ENCODE results near the gene RGS17.
"Not testable (repeated sequence)": the region's sequence is repeated elsewhere in the genome, so short reads cannot be mapped to it uniquely, and the experiment has no call there.

The RGS17 gene, protein sequence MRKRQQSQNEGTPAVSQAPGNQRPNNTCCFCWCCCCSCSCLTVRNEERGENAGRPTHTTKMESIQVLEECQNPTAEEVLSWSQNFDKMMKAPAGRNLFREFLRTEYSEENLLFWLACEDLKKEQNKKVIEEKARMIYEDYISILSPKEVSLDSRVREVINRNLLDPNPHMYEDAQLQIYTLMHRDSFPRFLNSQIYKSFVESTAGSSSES

DNA sequence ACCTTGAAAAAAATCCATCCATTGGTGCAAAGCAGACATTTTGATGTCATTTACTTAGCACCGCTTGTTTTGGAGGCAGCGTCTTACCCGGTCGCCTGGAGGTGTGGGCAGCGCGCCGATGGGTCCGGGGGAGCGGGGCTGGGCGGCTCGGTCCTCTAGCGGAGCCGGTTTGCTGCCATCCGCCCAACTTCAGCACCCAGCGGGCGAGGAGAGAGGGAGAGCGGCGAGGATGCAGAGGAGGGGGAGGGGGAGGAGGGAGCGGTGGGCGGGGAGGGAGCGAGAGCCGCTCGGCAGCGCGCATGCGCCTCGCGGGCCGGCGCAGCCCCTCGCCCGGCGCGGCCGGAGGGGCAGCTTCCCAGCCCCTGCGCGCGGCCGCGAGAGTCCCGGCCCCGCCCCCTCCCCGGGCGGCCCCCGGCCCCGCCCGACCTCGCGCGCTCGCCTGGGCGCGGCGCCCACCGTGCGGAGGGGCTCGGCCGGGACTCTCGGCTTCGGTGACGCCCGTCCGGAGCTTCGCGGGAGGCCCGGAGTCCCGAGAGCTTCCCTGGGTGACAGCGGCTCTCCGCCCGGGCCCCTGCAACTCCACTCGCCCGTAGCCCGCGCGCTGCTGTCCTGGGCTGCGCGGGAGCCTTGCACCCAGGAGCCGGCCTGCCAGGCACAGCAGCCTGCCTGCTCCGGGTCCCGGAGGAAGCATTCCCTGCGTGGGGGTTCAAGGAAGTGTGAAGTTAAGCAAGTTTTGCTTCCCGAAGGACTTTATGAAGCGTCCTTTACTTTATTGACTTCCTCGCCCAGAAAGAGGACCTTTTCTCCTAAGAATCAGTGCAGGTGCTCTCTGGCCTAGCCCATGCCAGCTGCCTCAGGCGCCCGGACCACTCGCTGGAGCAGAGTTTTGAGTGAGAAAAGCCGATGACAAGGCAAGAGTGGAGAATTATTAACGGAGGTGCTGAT lies at the start of gene RGS17:
Gene RGS17 (minus strand): TSS at position 246 of the 945 bp plus-strand sequence. CDS start 87,264 bp downstream, outside the sequence.
- peak; percentile 24 to 30 for DNase-seq

DNA sequence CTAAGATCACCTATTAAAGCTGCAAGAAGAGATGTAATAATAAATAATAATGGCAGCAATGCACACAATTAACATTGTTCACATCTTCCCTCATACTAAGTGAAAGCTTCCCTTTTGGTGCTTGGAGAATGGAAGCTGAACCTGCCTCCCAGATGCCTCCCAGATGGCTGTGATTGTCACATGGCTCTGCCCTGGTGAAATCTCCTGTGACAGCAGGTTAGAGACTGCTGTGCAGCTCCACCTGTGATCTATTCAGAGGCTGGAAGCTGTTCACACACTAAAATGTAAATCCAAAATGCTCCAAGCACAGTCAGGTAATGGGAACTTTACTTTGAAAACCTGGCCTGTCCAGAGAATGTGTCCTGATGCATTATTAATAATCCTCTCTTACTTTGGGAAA lies 41.7 kb upstream of the RGS17 start:
- DNase-seq, result no peak

DNA sequence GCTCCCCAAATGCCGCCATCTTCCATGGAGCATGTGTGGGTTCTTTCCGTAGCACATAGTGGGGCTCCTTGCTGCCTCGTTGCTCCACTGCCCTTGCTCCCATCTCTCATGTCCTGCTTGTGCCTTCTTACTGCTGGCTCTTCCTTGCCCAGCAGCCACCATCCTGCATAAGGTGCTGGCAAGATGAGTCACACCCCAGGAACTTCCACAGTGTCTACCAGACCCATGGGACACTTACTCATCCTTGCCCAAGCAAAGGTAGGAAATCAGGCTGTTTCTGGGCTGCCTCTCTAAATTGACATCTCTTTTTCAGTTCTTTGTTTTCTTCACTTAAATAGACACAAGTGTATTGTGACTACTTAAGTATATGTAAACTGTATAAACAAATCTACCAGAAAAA lies 39.4 kb upstream of the RGS17 start:
- no peak for DNase-seq

DNA sequence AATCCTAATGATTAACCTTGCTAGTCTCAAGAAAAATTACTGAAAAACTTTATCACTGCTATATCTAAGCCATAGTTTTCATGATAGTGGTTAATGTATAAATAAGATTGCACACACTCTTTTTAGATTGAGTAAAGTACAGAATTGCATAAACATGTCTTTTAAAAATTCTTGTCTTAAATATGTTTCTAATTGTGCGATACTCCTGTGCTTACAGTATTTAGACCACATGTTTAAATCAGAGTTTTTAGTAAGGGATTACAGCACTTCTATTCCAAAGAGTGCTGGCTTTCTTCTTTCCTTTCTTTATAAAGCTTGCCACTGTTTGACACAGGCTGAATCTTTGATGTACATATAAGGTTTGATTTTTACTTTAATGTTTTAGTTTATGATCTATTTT lies 36.8 kb upstream of the RGS17 start:
- no peak for DNase-seq

DNA sequence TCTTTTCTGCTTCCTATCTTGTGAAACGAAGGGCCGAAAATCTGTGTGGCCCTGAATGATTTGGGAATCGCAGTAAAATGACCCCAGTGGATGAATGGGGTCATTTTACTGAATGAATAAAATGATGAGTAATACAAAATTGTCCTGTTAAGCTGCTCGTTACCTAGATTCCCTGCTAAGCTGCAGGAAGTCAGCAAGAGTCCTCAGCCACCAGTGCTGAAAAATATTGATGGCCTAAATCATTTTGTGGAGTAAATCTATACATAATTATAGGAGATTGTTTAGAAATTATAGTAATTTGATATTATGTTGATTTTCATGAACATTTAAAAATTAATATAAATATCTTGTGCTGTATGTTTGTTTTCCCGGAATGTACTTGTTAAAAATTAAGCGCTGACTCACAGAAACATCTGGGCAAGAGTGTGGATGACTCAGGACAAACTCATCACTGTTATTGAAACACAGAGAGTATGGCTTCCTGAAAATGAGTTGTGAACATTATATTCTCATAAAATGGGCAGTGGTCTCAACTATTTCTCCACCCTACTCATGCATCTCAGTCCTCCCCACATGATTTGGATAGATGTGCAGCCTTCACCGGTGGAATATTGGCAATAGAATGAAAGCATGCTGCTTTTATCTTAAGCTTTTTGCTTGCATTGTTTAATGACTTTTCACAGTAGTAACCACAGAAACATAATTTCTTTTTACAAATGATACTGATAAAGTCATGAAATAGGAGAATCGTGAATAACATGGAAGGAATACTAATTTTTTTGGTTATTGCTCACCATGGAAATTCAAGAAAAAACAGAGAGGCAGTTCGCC lies 36.2 kb upstream of the RGS17 start:
- DNase-seq, result no peak

DNA sequence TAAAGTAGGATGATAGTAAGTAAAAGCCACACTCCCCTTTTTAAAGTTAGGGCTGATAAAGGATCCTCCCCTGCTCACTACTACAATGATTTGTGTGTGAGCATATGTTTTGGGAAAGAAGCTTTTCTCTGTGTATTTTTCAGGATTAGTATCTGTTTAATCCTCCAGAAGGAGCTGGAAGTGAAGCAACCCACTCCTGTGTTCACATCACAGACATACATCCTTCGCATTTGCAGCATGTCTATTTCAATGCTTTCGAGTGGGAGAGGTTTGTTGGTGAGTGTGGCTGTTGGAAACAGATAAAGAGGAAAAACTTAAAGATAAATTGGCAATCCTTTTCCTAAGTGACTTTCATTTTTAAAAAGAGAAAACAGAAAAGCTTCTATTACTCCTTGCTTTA lies 31.6 kb upstream of the RGS17 start:
- DNase-seq, result no peak

DNA sequence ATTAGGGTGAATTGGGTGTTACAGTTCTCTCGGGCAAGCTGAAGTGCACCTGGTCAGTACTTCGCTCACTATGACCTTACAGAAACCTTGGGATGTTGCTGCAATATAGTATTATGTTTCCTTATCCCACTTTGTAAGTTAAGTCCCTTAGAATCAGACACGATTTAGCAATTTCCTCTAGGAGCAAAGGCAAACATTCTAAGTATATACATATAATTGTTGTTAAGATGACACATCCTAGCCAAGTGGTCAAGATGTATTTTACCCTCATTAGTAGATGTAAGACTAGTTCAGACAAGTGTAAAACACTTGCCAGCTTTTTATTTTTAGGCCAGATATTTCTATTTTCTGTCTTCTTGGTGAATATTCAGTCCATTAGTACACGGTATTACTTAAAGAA lies 31.1 kb upstream of the RGS17 start:
- DNase-seq, result no peak

DNA sequence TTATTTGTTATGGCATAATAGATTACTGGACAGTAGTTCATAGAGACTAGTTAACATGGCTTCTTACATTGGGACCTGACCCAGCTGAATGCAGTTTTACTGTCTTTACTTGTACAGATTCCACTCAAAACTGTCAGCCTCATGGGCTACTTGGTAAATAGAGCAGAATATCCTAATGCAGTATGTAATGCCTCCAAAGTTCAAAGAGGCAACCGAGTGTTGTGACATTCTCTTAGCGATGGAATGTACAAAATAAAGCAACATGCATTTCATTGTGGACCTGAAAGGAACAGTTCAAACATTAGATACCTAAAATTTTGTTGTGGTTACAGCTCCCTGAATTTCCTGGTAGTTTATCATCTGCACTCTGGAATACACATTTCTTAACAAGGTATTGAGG lies 29.1 kb upstream of the RGS17 start:
- no peak for DNase-seq

DNA sequence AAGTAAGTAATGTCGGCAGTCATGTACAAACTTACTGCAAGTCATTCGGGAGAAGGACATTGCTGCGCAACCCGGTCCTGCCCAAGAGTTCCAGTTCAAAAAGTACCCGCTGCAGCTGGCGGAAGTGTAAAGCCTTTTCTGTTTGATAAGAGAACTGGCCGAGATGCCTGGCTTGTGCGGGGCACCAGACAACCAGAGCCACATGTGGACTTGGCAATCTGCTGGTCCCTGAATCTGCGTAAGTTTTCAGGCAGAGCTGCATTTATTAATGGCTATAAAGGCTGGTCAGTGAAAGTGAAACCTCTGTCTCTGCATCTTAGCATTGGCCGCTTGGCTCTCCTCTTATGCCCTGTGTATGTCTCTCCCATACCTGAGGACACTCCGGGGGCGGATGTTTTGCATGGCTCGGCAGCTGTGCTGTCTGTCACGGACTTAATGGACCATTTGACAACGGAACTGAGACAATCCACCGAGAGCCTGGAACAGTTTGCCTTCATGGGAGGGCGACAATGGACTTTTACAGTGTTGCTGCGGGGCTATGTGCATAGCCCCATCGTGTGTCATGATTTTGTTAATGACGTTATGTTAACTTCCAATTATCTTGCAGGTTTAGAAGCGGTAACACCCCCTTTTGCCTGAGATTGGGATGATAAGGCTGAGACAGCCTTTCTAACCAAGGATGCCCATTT lies 19.8 kb upstream of the RGS17 start:
- DNase-seq, result no peak

DNA sequence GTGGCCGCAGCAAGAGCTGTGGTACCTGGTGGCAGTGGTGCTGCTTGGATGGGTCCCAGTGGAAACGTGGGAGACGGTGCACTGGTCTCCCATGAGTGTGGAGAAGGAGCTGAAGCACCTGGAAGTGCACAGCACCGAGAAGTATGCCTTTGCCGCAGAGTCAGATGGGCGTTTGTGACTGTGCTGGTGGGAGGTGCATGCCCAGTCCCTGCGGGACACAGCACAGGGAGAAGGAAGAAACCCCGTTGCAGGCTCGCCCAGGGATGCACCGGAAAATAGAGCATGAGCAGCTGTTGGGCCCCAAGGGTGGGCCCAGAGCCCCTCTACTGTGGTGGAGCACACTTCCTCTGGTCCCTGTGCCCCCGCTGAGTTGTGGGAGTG lies 19.3 kb upstream of the RGS17 start:
- no peak for DNase-seq

DNA sequence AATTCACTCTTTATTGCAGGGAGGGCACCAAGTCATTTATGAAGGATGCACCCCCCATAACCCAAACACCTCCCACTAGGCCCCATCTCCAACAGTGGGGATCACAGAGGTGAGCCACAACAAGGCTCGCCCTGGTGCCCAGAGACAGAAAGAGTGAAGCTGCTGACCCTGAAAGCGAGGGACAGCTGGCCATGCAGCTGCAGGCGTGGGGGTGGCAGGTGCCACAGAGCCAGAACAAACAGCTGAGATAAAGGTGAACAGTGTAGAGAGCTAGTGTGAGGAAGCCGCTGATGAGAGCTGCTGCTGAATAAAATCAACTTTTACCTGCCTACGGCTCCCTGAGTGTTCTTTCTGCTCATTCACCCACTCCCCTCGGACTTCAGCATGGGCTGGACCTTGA lies 18.8 kb upstream of the RGS17 start:
- no peak for DNase-seq

DNA sequence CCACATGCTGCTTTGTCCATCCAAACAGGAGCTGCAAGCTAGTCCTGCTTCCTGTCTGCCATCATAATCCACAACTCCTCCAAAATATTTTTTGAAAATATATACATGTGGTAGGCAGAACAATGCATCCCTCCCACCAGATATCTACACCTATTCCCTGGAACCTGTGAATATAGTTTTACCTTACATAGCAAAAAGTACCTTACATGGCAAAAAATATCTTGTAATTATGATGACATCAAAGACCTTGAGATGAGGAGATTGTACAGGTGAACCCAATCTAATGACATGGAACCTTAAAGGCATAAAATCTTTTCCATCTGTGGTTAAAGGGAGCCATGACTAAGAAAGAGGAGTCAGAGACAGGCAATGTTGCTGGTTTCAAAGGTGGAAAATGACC lies 15.3 kb upstream of the RGS17 start:
- DNase-seq, result no peak

DNA sequence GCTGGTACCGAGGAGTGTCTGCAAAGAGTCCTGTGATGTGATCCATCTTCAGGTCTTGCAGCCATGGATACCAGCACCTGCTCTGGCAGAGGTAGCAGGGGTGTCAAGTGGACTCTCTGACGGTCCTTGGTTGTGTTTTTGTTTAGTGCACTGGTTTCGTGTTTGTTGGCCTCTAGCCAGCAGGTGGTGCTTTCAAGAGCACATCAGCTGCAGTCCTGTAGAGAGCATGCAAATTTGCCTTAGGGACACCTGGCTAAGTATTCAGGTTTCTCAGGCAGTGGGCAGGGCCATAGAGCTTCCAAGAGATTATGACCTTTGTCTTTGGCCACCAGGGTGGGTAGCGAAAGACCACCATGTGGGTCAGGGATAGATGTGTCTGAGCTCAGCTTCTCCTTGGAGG lies 14.5 kb upstream of the RGS17 start:
- DNase-seq, result no peak

DNA sequence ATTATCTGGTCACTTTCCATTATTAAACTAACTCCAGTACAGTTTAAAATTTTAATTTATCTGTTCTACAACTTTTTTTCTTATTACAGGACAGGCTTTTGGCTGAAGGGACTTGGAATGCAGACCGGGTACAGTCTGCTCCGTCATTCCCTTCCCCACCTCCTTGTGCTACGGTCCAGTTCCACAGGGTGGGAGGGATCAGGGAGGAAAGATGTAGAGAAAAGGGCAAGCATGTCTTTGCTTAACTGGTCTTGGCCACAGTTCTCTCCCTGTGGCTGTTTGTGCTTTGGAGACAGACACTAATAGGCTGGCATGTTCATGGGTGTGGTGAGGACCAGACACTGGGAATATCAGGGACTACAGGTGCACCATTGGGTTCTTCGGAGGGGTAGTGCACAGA lies 12.1 kb upstream of the RGS17 start:
- no peak for DNase-seq

DNA sequence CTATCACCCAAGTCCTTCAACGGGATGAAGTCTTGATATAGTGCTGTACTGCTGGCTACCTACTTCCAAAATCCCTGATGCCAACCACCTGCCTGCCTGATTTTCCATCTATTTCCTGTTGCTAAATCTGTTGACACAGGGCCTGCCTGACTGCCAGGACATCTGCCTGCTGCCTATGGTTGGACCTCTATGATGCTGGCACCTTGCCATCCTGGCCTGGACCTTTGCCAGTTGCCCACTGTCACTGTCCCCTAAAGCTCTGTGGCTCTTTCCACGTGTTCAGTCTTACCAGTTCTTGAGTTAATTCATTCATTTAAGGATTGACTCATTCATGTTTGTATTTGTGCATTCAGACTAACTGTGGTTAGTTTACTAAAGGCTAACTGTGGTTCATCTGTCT lies 9.2 kb upstream of the RGS17 start:
- DNase-seq, result no peak

DNA sequence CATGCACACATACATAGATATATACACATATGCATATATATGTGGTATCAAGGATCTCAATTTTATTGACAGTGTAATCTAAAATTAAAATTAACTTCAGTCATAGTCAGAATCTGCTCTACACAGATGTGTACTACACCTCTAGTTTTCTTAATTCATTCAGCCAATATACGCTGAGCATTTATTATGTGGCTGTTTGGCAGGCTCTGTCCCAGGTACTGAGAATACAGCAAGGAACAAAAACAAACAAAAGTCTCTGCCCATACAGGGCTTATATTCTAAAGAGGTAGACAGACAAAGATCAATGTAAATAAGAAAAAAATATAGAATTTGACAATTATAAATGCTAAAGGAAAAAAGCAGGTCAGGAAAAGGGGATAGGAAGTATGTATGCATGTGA lies 7.8 kb upstream of the RGS17 start:
- DNase-seq, result no peak

DNA sequence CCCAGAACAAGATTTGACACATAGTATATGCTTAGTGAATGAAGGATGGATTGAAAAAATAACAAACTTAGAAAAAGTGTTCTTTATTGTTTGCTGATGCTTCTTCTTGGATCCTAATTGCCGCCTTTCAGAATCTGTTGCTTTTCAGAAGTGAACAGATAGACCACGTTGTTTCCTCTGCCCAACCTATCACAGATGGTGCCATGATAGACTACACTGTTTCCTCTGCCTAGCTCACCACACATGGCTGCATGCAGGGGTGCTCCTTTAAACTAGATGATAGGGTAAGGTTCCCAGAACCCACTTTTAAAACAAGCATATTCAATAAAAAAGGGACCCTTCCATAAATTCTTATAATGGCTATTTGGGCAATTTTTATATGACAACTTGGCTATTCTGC lies 4.6 kb upstream of the RGS17 start:
- no peak for DNase-seq

DNA sequence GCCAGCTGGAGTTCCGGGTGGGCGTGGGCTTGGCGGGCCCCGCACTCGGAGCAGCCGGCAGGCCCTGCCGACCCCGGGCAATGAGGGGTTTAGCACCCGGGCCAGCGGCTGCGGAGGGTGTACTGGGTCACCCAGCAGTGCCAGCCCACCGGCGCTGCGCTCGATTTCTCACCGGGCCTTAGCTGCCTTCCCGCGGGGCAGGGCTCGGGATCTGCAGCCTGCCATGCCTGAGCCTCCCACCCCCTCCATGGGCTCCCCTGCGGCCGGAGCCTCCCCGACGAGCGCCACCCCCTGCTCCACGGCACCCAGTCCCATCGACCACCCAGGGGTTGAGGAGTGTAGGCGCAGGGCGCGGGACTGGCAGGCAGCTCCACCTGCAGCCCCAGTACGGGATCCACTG lies 2.6 kb upstream of the RGS17 start:
- DNase-seq, result not testable (repeated sequence)

DNA sequence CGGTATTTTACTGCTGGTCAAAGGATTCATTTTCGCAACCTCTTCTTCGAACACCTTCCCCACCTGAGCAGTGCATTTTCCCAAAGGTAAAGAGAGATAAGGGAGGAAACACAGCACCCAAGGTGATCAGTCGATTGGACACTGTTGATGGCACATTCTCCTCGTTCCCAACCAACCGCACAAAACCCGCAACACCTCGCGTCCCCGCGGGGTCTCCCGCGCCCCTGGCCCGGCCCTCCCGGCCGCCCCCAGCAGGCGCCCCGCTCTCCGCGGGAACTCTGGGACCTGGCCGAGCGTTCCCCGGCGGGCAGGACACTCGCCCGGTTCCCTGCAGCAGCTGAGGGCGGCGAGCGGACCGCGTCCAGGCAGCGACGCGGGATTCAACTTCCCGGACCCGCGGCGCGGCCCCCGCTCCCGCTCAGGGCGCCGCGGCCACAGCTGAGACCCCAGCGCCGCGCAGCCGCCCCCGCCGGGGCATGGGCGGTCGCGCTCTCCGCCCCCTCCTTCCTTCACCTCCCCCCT lies 506 bp downstream of the RGS17 start:
- no peak for DNase-seq

DNA sequence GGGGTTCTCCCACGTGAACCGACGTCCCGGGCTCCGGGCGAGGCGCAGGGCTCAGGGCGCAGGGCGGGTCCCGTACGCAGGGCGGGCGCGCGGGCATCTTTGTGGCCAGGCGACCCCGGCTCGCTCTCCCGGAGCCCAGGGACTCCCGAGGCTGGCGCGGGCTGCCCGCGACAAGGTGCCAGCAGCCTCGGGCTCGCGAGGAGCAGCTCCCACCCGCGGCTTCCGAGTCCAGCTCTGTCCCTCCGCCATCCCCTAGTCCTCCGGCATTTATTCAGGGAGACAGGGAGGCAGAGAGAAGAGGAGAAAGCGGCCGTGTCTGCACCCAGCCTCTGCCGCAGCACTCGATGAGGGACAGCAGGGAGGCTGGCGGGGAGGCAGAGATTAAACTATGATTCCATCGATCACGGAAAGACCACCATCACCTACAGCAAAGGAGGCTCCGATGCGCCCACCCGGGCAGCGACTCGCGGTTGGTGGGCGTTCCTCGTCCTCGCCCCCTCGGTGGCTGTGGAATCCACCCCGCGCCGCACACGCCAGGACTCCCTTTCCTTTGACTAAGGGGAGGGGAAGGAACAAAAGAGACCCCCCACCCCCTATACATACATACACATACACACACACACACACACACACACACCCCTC lies 1.1 kb downstream of the RGS17 start:
- no peak for DNase-seq

DNA sequence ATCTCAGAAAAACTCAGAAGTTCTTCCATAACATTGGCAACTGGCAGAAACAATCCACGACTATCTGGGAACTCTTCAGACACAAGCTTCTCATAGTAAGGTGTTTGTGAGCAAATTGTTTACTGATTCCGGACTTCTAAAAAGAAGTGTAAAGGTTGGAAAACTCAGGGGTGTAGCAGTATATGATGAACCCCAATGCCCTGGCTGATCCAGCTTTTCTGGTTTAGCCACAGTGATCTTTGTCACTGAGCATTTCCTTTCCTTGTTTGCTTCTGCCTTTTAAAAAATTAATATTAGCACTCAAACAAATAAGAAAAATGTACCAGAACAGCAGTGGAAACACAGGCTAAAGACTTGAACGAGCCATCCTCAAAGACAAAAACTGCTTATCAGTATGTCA lies 4.9 kb downstream of the RGS17 start:
- no peak for DNase-seq

DNA sequence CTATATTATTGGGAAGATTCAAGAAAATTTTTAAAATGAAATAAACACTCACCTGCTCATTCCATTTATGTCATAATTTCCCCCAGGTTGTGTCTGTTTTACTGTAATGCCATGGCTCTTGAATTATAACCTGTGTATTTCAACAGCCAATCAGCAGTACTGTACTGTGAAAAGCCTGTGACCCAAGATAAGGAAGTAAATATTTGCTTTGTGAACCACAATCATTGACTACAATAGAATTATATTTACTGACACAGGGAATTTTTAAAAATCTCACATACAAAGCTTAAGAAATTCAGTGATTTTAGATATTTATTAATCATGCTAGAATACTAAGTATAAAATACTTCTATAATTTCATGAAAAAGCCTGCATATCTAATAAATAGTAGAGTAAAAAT lies 6.0 kb downstream of the RGS17 start:
- no peak for DNase-seq

Measured in CD4-positive, alpha-beta T cell treated with Interferon alpha-2 for 1 hour (primary cell).